NCI-H524 (cell line): ENCODE measurements around the gene MAP2K3.

ENCODE experiments used
- DNase-seq, 2 experiments: peaks; one replicate each; lab custom pipeline; 2025; lab: John Stamatoyannopoulos, UW

The MAP2K3 gene

DNA sequence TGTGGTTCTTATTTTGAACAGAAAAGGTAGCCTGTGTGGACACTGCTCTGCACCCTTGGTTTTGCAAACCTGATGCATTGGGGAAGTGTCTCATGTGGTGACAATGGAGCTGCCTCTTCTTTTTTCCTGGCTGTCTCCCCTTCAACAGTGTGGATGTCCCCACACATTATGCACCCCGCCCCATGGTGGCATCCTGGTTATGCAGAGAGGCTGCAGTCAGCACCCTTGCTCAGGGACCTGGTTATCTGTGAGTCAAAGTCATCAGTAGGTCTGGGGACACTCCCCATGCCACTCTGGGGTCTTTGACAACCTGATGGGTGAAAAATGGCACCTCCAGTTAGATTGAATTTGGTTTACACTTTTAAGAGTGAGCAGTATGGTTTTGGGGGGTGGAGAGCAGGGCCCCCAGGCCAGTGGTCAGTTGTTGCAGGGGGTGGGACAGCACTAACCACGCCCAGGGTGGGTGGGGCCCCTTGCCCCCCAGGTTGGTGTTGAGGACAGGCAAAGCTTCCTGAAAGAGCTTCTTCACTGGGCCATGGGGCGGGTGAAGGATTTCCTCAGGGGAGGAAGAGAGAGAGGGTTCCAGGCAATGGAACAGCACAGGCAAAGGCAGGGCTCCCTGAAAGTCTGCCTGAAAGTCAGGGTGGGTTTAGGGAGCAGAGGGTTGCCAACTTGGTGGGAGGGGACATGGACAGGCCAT, 67.0 kb downstream of the MAP2K3 start:
- no peak for DNase-seq

DNA sequence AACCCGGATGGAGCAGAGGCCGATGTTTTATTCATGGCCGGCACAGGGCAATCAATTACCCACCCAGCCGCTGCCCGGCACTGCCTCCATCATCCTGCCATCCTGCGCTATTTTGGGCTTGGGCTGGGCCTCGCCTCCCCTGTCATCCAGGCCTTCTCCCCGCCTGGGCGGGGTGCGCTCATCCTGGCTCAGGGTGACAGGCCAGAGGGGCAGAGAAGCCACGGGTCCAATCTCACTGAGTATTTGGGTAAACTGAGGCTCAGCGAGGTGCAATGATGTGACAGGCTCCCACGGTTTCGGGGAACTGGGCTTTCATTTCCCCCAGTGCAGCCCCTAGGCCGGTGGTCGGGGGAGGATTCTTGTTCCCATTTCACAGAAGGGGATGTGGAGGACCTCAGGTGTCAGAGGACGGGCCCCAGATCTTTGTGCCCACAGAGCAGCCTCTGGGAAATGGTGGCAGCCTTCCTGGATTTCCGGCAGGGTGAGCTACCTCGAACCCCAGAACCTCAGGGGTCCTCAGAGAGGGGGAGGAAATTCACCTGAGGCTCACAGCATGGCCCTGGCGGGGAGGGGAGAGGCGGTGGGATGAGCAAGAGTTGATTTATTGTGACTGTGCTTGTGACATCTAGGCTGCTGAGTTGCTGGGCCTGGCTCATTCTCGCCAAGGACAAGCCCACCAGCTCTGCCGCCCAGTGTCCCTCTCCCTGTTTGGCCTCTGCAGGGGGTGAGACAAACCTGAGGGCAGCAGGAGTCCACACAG, 67.9 kb downstream of the MAP2K3 start:
- DNase-seq: no peak

DNA sequence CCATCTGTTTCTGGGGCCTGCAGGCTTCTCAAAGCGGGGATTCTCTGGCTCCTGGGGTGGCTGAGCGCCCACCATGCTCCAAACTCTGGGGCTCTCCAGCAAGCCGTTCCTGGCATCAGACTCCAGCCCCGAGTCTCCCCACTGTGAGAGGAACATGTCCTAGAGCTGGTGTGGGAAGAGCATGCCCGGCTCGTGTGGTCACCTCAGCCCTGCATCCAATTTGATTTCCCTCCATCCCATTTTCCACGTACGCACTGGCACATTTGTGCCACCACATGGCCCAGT, 68.4 kb downstream of the MAP2K3 start:
- DNase-seq: no peak

DNA sequence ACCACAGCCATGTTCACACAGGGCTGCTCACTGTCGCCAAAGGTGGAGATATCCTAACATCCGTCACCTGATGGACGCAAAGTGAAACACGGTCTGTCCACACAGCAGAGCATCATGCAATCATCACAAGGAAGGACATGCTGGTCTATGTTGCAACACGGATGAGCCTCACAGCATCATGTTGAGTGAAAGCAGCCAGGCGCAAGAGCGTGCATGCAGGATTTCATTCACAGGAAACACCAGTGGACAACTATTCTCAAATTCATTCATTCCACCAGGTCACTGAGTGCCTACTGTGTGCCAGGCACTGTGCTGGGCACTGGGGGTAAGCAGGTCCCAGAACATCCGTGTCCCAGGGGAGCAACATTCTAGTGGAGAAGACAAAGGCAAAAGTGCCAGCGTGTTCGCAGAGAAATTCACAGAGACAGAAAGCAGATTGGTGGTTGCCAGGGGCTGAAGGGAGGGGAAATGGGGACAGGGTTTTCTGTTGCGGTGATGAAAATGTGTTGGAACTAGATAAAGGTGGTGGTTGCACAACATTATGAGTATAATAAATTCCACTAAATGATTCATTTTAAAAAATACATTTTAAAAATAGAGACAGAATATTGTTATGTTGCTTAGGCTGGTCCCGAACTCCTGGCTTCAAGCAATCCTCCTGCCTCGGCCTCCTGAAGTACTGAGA, 69.0 kb downstream of the MAP2K3 start:
- no peak for DNase-seq

DNA sequence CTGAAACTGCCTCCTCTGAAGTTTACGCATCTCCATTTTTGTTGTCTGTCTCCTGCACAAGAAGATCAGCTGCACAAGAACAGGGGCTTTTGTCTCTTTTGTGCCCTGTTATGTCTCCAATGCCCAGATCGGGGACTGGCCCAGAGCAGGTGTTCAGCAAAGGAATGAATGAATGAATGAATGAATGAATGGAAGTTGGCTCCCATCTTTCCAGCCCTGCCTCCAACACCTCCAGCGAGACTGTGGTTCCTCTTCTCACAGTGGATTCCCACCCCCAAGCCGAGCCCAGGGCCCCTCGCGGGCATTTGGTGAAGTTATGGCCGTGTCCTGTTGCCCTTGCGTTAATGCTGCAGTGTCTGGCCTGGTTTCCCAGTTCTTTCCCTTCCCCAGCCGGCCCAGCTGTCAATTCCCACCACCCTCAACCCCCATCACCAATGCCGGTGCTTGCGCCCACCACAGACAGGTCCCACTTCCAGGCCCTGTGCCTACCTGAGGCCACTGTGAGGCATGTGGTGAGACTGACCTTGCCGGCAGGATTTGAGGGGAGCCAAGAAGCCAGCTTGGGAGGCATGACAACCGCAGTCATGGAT, 70.4 kb downstream of the MAP2K3 start:
- no peak for DNase-seq

DNA sequence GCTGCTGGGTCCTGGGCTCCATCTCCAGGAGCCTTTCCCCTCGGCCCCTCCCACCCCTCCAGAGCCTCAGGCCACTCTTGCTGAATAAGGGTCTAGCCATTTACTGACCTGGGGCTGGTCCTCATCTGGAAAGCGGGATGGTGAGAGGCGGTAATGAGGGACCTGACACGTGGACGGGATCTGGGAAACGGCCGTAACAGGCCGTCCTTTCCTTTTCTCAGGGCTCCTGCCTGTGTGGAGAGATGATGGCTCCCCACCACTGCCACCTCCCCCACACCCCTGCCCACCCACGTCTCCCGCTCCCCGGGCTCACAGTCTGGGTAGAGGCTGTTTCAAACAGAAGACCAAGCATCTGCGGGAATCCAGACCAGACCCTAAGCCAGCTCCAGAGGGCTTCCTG, 71.1 kb downstream of the MAP2K3 start:
- no peak for DNase-seq

DNA sequence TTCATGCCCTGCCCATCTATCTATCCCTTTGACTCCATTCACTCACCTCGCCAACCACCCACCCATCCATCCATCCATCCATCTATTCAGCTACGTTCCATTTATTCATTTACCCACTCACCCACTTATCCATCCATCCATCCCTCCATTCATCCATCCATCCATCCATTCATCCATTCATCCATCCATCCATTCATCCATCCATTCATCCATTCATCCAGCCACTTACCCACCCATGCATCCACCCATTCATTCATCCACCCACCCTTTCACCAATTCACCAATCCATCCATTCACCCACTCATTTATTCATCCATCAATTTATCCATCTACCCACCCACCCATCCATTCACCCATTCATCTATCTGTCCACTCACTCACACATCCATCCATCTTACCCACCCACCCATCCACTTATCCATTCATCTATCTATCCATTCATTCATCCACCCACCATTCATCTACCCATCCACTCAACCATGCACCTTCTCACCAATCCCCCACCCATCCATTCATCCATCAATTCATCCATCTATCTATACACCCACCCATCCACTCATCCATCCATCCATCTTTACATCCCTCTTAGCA, 72.1 kb downstream of the MAP2K3 start:
- DNase-seq: no peak

DNA sequence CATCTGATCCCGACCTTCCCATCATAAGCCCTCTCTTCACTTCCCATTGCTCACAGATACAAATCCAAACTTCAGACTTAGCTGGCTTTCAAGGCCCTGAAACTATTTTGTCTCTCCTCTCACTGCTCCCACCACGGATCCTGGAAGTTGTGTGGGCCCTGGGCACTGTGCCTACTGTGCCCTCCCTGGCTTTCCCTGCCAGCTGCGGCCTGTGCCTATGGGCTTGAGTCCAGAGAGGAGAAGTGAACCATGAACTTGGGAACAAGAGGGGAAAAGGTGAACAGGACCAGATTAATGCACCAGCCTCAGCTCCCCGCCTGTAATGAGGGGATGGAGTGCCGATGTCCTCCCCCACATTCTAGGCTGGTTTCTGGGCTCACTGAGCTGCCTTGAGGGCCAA, 72.8 kb downstream of the MAP2K3 start:
- DNase-seq: no peak

DNA sequence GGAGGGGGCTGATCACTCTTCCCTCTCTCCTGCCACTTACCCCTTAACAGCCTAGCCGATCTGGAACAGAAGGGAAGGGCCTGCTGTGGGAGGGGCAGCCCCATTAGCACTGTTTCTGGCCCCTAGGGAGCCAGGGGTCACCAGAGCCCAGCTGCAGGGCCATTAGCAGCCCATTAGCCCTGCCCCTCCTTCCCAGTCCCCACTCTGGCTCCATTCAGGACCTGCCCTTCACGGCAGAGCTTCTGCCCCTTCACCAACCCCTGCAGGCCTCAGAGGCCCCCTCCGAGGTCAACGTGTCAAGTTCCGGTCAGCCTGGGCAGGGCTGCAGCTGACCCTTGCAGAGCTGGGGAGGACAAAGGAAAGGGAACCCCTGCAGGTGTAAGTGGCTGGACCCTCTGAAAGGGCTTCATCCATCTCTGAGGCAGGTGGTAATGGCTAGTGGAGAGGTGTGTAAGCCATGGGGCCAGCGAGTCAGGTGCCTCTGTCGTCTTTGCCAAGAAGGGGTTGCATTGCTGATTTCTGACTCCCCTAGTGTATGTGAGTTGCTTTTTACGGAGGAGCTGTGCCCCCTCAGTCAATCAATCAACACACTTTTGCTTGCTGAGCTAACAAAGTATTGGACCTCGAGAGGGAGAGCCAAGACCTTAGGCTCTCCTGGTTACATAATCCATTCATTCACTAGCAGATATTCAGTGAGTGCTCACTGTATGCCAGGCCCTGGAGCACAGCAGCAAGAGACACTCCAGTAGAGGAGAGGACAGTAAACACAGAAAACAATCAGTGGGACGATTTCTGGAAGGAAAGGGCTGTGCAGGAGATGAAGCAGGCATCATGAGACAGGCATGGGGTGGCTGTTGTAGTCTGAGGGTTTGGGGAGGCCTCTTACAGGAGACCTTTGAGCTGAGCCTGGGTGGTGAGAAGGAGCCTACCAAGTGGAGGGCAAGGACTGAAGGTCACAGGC, 73.5 kb downstream of the MAP2K3 start:
- no peak for DNase-seq

DNA sequence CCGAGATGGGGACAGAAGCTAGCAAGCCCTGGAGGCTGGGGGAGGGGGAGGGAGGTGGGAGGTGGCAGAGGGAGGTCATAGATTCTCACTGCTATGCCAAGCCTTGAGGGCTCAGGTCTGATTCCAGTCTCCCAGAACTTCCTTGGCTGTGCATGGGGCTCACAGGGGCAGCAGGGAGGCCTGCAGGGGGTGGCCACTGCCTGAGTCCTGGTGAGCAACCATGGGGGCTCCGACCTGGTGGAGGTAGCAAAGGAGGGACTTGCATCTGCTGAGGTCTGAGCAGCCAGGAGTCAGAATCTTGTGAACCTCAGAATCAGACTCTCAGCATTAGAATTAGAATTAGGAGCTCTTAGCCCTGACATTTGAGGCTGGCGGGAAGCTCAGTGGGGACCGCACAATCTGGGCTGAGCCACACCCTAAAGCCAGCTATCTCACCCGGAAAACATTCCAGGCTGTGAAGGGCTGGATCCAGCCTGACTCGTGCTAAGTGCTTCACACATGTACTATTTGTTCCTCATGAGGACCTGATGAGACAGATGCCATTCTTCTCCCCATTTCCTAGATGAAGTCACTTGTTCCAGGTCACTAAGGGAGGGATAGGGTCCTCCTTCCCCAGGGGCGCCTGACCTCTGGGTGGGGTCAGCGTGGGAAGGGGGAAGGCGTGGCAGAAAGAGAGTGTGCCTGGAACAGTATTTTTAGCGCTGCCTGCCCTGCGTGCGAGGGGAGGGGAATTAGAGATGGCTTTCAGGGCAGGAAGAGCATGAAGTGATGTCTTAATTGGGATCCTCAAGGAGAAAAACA, 74.4 kb downstream of the MAP2K3 start:
- DNase-seq: no peak

DNA sequence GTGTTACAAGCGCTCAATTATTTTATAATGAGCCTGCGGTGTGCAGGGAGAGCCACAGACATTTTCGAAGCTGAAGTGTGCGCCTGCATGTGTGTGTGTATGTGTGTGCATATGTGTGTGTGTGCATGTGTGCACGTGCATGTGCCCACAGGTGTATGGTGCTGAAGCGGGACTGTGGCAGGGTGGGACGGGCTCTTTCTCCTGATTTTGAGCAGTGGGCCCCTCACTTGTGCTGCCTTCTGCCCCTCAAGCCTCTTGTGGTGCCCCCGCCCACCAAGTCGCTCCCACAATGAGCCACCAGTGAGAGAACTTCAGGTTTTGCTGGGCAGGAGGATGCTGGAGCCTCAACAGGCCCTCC, 75.0 kb downstream of the MAP2K3 start:
- DNase-seq: no peak

DNA sequence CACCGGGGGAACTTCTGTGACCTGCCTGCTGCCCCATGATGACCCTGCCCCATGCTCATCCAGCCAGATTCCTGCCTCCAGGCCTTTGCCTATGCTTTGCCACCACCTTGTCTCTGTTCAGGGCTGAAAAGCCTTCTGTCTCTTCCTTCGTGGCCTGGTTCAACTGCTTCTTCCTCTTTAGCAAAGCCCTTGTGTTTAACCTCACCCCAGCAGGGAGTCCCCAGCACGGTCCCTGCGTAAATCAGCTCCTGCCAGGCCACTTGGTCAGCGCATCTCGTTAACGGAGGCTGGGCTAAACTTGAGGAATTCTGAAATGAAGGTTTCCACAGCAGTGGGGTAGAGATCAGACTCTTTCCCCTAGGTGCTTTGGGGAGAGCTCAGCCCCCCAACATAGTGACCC, 75.5 kb downstream of the MAP2K3 start:
- no peak for DNase-seq

DNA sequence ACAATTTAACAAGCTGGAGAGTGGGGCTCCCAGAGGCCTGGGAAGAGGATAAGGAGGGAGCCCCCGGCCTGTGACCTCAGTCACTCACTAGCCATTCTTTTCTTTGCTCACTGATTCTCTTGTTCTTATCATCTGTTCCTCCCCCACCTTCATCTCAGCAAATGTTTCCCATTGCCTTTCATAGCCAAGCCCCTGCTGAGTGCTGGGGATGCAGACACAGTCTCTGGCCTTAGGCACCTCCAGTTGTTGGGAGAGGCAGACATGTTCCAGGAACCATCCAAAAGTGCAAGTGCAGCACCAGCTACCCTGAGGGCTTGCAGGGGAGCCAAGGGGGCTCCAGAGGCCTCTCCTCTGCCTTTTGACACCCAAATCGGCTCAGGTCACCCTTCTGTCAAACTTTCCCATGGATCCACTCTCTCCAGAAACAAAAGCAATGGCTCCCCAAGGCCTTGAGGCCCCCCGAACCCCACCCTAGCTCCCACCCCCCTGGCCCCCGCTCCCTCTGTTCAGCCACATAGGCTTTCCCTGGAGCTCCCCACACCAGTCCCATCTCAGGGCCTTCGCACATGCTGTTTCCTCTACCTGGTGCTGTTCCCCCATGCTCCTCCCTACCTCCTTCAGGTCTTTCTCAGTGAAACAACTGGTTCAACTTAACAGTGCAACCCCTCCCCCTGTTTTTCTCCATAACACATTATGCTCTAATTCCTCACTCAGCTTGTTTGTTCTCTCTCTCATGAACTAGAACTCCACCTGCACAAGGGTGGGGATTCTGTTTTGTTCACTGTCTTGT, 76.7 kb downstream of the MAP2K3 start:
- DNase-seq: no peak

DNA sequence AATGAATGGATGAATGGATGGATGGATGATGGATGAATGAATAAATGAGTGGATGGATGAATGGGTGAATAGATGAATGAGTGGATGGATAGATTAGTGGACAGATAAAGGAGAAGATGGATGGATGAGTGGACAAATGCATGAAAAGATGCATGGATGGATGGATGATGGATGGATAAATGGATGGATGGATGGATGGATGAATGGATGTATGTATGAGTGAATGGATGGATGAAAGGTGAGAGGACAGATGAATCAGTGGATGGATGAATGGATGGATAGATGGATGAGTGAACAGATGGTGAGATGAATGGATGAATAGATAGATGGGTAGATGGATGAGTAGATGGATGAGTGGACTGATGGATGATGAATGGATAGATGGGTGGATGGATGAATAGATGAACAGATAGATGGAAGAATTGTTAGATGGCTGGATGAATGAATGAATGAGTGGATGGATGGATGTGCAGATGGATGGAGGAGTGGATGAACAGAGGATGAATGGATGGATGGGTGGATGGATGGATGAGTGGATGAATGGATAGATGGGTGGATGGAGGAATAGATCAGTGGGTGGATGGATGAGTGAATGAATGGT, 77.9 kb downstream of the MAP2K3 start:
- no peak for DNase-seq

DNA sequence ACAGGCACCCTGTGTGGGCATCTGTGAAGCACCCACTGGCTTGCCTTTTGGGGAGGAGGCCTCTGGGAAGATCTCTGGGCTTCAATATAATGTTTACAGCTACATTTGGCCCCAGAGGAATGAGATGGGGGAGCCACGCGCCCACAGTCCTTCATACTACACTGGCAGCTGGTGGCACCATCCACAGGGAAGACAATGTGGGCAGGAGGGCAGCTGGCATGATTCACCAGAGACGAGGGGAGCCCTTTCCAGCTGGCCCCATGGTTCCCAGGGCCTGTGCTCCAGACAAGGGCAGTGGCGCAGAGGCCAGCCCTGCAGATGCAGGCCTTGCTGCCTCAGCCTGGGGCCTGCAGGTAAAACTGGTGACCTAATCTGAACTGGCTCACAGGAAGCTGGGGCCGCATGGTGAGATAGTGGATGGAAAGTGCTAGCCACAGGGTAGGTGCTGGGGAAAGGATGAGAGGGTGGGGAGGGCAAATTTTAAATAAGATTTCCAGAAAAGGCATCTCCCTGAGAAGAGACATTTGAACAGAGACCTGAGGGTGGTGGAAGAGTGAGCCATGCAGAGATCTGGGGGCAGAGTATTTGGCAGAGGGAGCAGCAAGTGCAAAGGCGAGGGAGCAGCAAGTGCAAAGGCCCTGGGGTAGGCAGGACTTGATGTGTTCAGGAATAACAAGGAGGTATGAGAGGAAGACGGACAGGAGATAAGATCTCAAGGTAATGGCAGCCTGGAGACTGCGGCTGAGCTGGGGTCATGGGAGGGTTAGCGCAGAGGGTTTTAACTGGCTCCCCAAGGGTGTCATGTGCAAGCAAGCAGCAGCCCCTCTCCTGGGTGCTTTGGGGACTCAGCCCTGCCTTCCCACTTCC, 79.5 kb downstream of the MAP2K3 start:
- DNase-seq: no peak
